ENCODE results near the gene REPS2.

REPS2 gene

GRCh38 chrX:17170973-17171372 lies 224.5 kb downstream of the REPS2 start:
- Histone ChIP-seq H2AK5ac (ENCODE audit: low read length) (no peak overlapping the region), H3K4me2 (ENCODE audit: low read length) (no peak overlapping the region), H3K79me2 (ENCODE audit: control insufficient read depth, insufficient read depth, low read length) (no peaks in the 10 kb centered on the region), H3K4me1 (ENCODE audit: control insufficient read depth, low read depth, low read length) (no peaks in the 10 kb centered on the region), H3K9ac (ENCODE audit: low read length) (no peak overlapping the region), H3K4ac (ENCODE audit: low read depth, low read length) (no peak overlapping the region), H2BK15ac (replicated peaks; ENCODE audit: low read depth) (no peak overlapping the region), H3K18ac (ENCODE audit: low read length) (no peak overlapping the region), H3K36me3 (ENCODE audit: control insufficient read depth, insufficient read depth, low read length) (no peaks in the 10 kb centered on the region), H3K27me3 (ENCODE audit: insufficient read depth, low read length, poor library complexity) (no peaks in the 10 kb centered on the region), H3K23ac (ENCODE audit: low read length) (no peak overlapping the region), H2BK120ac (ENCODE audit: low read depth, low read length) (no peak overlapping the region), H2BK5ac (ENCODE audit: low read length) (no peak overlapping the region), H3K56ac (ENCODE audit: low read length) (no peak overlapping the region), H4K8ac (ENCODE audit: low read depth, low read length) (no peak overlapping the region), H3K27ac (ENCODE audit: low read depth, low read length) (no peak overlapping the region), H4K5ac (ENCODE audit: low read length) (no peak overlapping the region), H3K79me1 (ENCODE audit: low read length) (no peaks in the 10 kb centered on the region), H3K4me3 (ENCODE audit: low read length) (no peak overlapping the region)
- no CpG with 5 or more reads among the region's 2 CpGs for WGBS (ENCODE audit: extremely low coverage, insufficient coverage, low lambda C conversion rate)
- DNase-seq = no peak

GRCh38 chrX:17174671-17175070 lies 228.2 kb downstream of the REPS2 start:
- Histone ChIP-seq H3K4me2 (ENCODE audit: low read length) (no peak overlapping the region), H3K27me3 (ENCODE audit: insufficient read depth, low read length, poor library complexity) (no peaks in the 10 kb centered on the region), H3K36me3 (ENCODE audit: control insufficient read depth, insufficient read depth, low read length) (no peaks in the 10 kb centered on the region), H3K56ac (ENCODE audit: low read length) (no peak overlapping the region), H3K4me1 (ENCODE audit: control insufficient read depth, low read depth, low read length) (no peaks in the 10 kb centered on the region), H2BK15ac (replicated peaks; ENCODE audit: low read depth) (no peak overlapping the region), H3K23ac (ENCODE audit: low read length) (no peak overlapping the region), H3K27ac (ENCODE audit: low read depth, low read length) (no peak overlapping the region), H2BK120ac (ENCODE audit: low read depth, low read length) (no peak overlapping the region), H3K4ac (ENCODE audit: low read depth, low read length) (no peak overlapping the region), H3K4me3 (ENCODE audit: low read length) (no peak overlapping the region), H2AK5ac (ENCODE audit: low read length) (no peak overlapping the region), H3K79me1 (ENCODE audit: low read length) (no peaks in the 10 kb centered on the region), H4K8ac (ENCODE audit: low read depth, low read length) (no peak overlapping the region), H4K5ac (ENCODE audit: low read length) (no peak overlapping the region), H3K18ac (ENCODE audit: low read length) (no peak overlapping the region), H2BK5ac (ENCODE audit: low read length) (no peak overlapping the region), H3K79me2 (ENCODE audit: control insufficient read depth, insufficient read depth, low read length) (no peaks in the 10 kb centered on the region), H3K9ac (ENCODE audit: low read length) (no peak overlapping the region)
- DNase-seq = no peak
- no CpG with 5 or more reads among the region's 8 CpGs for WGBS (ENCODE audit: extremely low coverage, insufficient coverage, low lambda C conversion rate)

GRCh38 chrX:17182317-17182716 lies 235.9 kb downstream of the REPS2 start:
- no peak overlapping the region for H3K4me3 ChIP-seq (ENCODE audit: low read length)
- H3K9ac ChIP-seq (ENCODE audit: low read length) = no peak overlapping the region
- no peak for DNase-seq
- no peak overlapping the region for H4K5ac ChIP-seq (ENCODE audit: low read length)
- H3K79me1 ChIP-seq (ENCODE audit: low read length) = no peaks in the 10 kb centered on the region
- no peaks in the 10 kb centered on the region for H3K4me1 ChIP-seq (ENCODE audit: control insufficient read depth, low read depth, low read length)
- WGBS (ENCODE audit: extremely low coverage, insufficient coverage, low lambda C conversion rate) = no CpG with 5 or more reads among the region's 3 CpGs
- no peak overlapping the region for H3K18ac ChIP-seq (ENCODE audit: low read length)
- H2BK5ac ChIP-seq (ENCODE audit: low read length) = no peak overlapping the region
- H3K27me3 ChIP-seq (ENCODE audit: insufficient read depth, low read length, poor library complexity) = no peaks in the 10 kb centered on the region
- H3K27ac ChIP-seq (ENCODE audit: low read depth, low read length) = no peak overlapping the region
- no peak overlapping the region for H3K4me2 ChIP-seq (ENCODE audit: low read length)
- H3K56ac ChIP-seq (ENCODE audit: low read length) = no peak overlapping the region
- no peak overlapping the region for H2BK120ac ChIP-seq (ENCODE audit: low read depth, low read length)
- no peak overlapping the region for H2AK5ac ChIP-seq (ENCODE audit: low read length)
- no peak overlapping the region for H4K8ac ChIP-seq (ENCODE audit: low read depth, low read length)
- H3K79me2 ChIP-seq (ENCODE audit: control insufficient read depth, insufficient read depth, low read length) = no peaks in the 10 kb centered on the region
- no peaks in the 10 kb centered on the region for H3K36me3 ChIP-seq (ENCODE audit: control insufficient read depth, insufficient read depth, low read length)
- no peak overlapping the region for H3K23ac ChIP-seq (ENCODE audit: low read length)
- H3K4ac ChIP-seq (ENCODE audit: low read depth, low read length) = no peak overlapping the region
- no peak overlapping the region for H2BK15ac ChIP-seq (replicated peaks; ENCODE audit: low read depth)

GRCh38 chrX:17183566-17183965 lies 237.1 kb downstream of the REPS2 start:
- H3K79me2 ChIP-seq (ENCODE audit: control insufficient read depth, insufficient read depth, low read length) = no peaks in the 10 kb centered on the region
- WGBS (ENCODE audit: extremely low coverage, insufficient coverage, low lambda C conversion rate) = no CpG with 5 or more reads among the region's 2 CpGs
- no peak overlapping the region for H2BK5ac ChIP-seq (ENCODE audit: low read length)
- no peak overlapping the region for H3K27ac ChIP-seq (ENCODE audit: low read depth, low read length)
- H3K4me1 ChIP-seq (ENCODE audit: control insufficient read depth, low read depth, low read length) = no peaks in the 10 kb centered on the region
- no peak overlapping the region for H3K9ac ChIP-seq (ENCODE audit: low read length)
- no peak overlapping the region for H3K18ac ChIP-seq (ENCODE audit: low read length)
- H3K4me2 ChIP-seq (ENCODE audit: low read length) = no peak overlapping the region
- no peak overlapping the region for H3K4ac ChIP-seq (ENCODE audit: low read depth, low read length)
- H4K8ac ChIP-seq (ENCODE audit: low read depth, low read length) = no peak overlapping the region
- no peaks in the 10 kb centered on the region for H3K27me3 ChIP-seq (ENCODE audit: insufficient read depth, low read length, poor library complexity)
- no peak overlapping the region for H2AK5ac ChIP-seq (ENCODE audit: low read length)
- H3K4me3 ChIP-seq (ENCODE audit: low read length) = no peak overlapping the region
- no peak overlapping the region for H3K56ac ChIP-seq (ENCODE audit: low read length)
- H3K23ac ChIP-seq (ENCODE audit: low read length) = no peak overlapping the region
- DNase-seq = peak; percentile 45
- no peak overlapping the region for H2BK15ac ChIP-seq (replicated peaks; ENCODE audit: low read depth)
- H3K36me3 ChIP-seq (ENCODE audit: control insufficient read depth, insufficient read depth, low read length) = no peaks in the 10 kb centered on the region
- no peak overlapping the region for H2BK120ac ChIP-seq (ENCODE audit: low read depth, low read length)
- H3K79me1 ChIP-seq (ENCODE audit: low read length) = no peaks in the 10 kb centered on the region
- no peak overlapping the region for H4K5ac ChIP-seq (ENCODE audit: low read length)

GRCh38 chrX:17185431-17185830 lies 239.0 kb downstream of the REPS2 start:
- no peaks in the 10 kb centered on the region for H3K4me1 ChIP-seq (ENCODE audit: control insufficient read depth, low read depth, low read length)
- H3K79me1 ChIP-seq (ENCODE audit: low read length) = no peaks in the 10 kb centered on the region
- no CpG with 5 or more reads among the region's 5 CpGs for WGBS (ENCODE audit: extremely low coverage, insufficient coverage, low lambda C conversion rate)
- no peak overlapping the region for H3K23ac ChIP-seq (ENCODE audit: low read length)
- H4K8ac ChIP-seq (ENCODE audit: low read depth, low read length) = no peak overlapping the region
- H3K4me2 ChIP-seq (ENCODE audit: low read length) = no peak overlapping the region
- DNase-seq = no peak
- H2BK5ac ChIP-seq (ENCODE audit: low read length) = no peak overlapping the region
- no peak overlapping the region for H2BK15ac ChIP-seq (replicated peaks; ENCODE audit: low read depth)
- H2BK120ac ChIP-seq (ENCODE audit: low read depth, low read length) = no peak overlapping the region
- no peak overlapping the region for H3K4ac ChIP-seq (ENCODE audit: low read depth, low read length)
- H3K18ac ChIP-seq (ENCODE audit: low read length) = no peak overlapping the region
- no peak overlapping the region for H3K27ac ChIP-seq (ENCODE audit: low read depth, low read length)
- no peak overlapping the region for H3K9ac ChIP-seq (ENCODE audit: low read length)
- H3K56ac ChIP-seq (ENCODE audit: low read length) = no peak overlapping the region
- H3K27me3 ChIP-seq (ENCODE audit: insufficient read depth, low read length, poor library complexity) = no peaks in the 10 kb centered on the region
- no peaks in the 10 kb centered on the region for H3K79me2 ChIP-seq (ENCODE audit: control insufficient read depth, insufficient read depth, low read length)
- no peak overlapping the region for H3K4me3 ChIP-seq (ENCODE audit: low read length)
- H4K5ac ChIP-seq (ENCODE audit: low read length) = no peak overlapping the region
- no peak overlapping the region for H2AK5ac ChIP-seq (ENCODE audit: low read length)
- H3K36me3 ChIP-seq (ENCODE audit: control insufficient read depth, insufficient read depth, low read length) = no peaks in the 10 kb centered on the region

GRCh38 chrX:17187136-17187756 lies 240.8 kb downstream of the REPS2 start:
- no peak overlapping the region for H2AK5ac ChIP-seq (ENCODE audit: low read length)
- no peak overlapping the region for H3K9ac ChIP-seq (ENCODE audit: low read length)
- no peak overlapping the region for H3K4ac ChIP-seq (ENCODE audit: low read depth, low read length)
- DNase-seq = no peak
- H2BK120ac ChIP-seq (ENCODE audit: low read depth, low read length) = no peak overlapping the region
- H3K4me1 ChIP-seq (ENCODE audit: control insufficient read depth, low read depth, low read length) = no peaks in the 10 kb centered on the region
- no peak overlapping the region for H3K23ac ChIP-seq (ENCODE audit: low read length)
- H3K4me2 ChIP-seq (ENCODE audit: low read length) = no peak overlapping the region
- no peak overlapping the region for H2BK5ac ChIP-seq (ENCODE audit: low read length)
- no peaks in the 10 kb centered on the region for H3K79me1 ChIP-seq (ENCODE audit: low read length)
- no peak overlapping the region for H2BK15ac ChIP-seq (replicated peaks; ENCODE audit: low read depth)
- no peaks in the 10 kb centered on the region for H3K36me3 ChIP-seq (ENCODE audit: control insufficient read depth, insufficient read depth, low read length)
- no peak overlapping the region for H3K56ac ChIP-seq (ENCODE audit: low read length)
- WGBS (ENCODE audit: extremely low coverage, insufficient coverage, low lambda C conversion rate) = no CpG with 5 or more reads among the region's 7 CpGs
- H3K18ac ChIP-seq (ENCODE audit: low read length) = no peak overlapping the region
- no peak overlapping the region for H4K5ac ChIP-seq (ENCODE audit: low read length)
- no peaks in the 10 kb centered on the region for H3K79me2 ChIP-seq (ENCODE audit: control insufficient read depth, insufficient read depth, low read length)
- no peak overlapping the region for H4K8ac ChIP-seq (ENCODE audit: low read depth, low read length)
- H3K4me3 ChIP-seq (ENCODE audit: low read length) = no peak overlapping the region
- no peaks in the 10 kb centered on the region for H3K27me3 ChIP-seq (ENCODE audit: insufficient read depth, low read length, poor library complexity)
- H3K27ac ChIP-seq (ENCODE audit: low read depth, low read length) = no peak overlapping the region

Measured in mesendoderm (in vitro differentiated cells).